Thoracic aorta (tissue), 2 donors: Measurements from ENCODE around the gene GOLGA3. TPM values are rescaled to one million over a fixed set of nuclear protein-coding genes. Genes with fewer than 3 reads are reported as not detected.
"Not testable (repeated sequence)": the region's sequence is repeated elsewhere in the genome, so short reads cannot be mapped to it uniquely, and the experiment has no call there.

Experiments
- ATAC-seq: fragments of 150-250 bp; one replicate; pipeline ENCODE4 v1.8.0; 2017; ENCODE audit warnings: low read depth; ENCODE audit not compliant: insufficient number of reproducible peaks, low FRiP score
- DNase-seq: peaks from one replicate; pipeline ENCODE4 v3.0.0-alpha.2; 2020; ENCODE audit warnings: low spot score
- H3K27ac ChIP-seq, 2 donors: fragments of 200-600 bp; sonication (generic); 1 replicate in 1 of 2; 2 replicates in 1 of 2; pipeline ENCODE4 v1.5.1; 2016; ENCODE audit warnings: mild to moderate bottlenecking in 2 of 2, moderate library complexity in 2 of 2
- H3K27me3 ChIP-seq: fragments of 200-600 bp; sonication (generic); replicated peaks from 2 replicates; pipeline ENCODE4 v1.6.0; 2016; ENCODE audit warnings: mild to moderate bottlenecking; ENCODE audit not compliant: insufficient read depth
- H3K36me3 ChIP-seq: fragments of 200-600 bp; sonication (generic); one replicate; pipeline ENCODE4 v1.5.1; 2016
- H3K4me1 ChIP-seq, 2 donors: fragments of 200-600 bp; sonication (generic); 1 replicate in 1 of 2; 2 replicates in 1 of 2; pipeline versions ENCODE4 v1.5.1 to v1.6.0; 2016; ENCODE audit warnings: low read depth in 2 of 2, mild to moderate bottlenecking in 1 of 2; ENCODE audit not compliant: control insufficient read depth in 1 of 2
- H3K4me3 ChIP-seq: fragments of 200-600 bp; sonication (generic); 2 replicates; pipeline ENCODE4 v1.5.1; 2016; ENCODE audit warnings: mild to moderate bottlenecking
- H3K9me3 ChIP-seq: fragments of 200-600 bp; sonication (generic); 2 replicates; pipeline ENCODE4 v1.5.1; 2016
- CTCF ChIP-seq: fragments of 200-600 bp; sonication (generic); IDR thresholded peaks from one replicate; pipeline ENCODE4 v1.5.1; 2019; ENCODE audit warnings: antibody characterized with exemption
- total RNA-seq, 2 donors: library from RNA; depleted of rRNA; stranded (reverse); fragments of >200 nt; gene quantifications; one replicate each; pipeline versions ENCODE4 v1.1.0 to v1.2.3, GENCODE V29; 2016

The GOLGA3 gene
- total RNA-seq, 2 donors from 2014 or later, result 125 to 137 TPM

DNA sequence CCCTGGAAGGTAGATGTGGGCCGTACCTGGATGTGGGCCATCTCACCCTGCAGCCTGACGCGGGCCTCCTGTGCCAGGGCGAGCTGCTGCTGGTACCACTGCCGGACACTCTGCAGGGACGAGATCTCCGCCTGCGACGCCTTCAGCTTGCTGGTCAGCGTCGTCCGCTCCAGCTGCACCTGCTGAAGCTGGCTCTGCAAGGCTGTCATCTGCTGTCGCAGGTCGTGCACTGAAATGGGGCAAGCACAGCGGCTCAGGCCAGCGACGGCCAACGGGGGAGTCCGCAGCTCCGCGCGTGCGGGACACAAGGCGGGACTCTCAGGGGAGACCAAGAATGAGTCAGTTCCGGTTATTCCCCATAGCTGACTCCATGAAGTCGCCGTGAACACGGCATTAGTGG is 26.9 kb downstream of the GOLGA3 start:
- H3K4me1 ChIP-seq, result no peaks in the 10 kb centered on the region
- no peak overlapping the region for H3K27ac ChIP-seq
- no peak for TF ChIP-seq CTCF
- H3K36me3 ChIP-seq, result peaks cover 82% of the 10 kb centered on the region
- ATAC-seq (no peak), DNase-seq (no peak)
- no peaks in the 10 kb centered on the region for H3K27me3 ChIP-seq
- no peak overlapping the region for H3K4me3 ChIP-seq
- no peaks in the 10 kb centered on the region for H3K9me3 ChIP-seq

DNA sequence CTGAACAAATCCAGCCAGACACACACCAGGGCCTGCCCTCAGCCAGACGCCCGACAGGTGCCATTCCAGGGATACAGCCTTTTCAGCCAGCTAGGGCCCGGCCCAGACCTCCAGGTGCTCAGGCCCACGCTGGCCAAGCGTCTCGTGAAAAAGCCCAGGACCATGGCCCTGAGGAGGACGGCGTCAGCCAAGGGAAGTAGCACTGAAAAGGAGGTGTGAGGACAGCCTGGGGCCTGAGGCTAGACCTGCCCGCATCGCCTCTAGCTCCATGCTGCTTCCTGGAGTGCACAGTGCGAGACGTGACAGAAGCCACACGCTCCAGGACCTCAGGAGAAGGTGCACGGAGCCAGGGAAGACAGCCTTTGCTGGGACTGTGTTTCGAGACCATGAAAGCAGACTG is 29.8 kb downstream of the GOLGA3 start:
- no peak for TF ChIP-seq CTCF
- no peaks in the 10 kb centered on the region for H3K4me1 ChIP-seq
- H3K27ac ChIP-seq, result no peak overlapping the region
- peaks cover 85% of the 10 kb centered on the region for H3K36me3 ChIP-seq
- H3K4me3 ChIP-seq, result no peak overlapping the region
- ATAC-seq (no peak), DNase-seq (no peak)
- no peaks in the 10 kb centered on the region for H3K9me3 ChIP-seq
- no peaks in the 10 kb centered on the region for H3K27me3 ChIP-seq

DNA sequence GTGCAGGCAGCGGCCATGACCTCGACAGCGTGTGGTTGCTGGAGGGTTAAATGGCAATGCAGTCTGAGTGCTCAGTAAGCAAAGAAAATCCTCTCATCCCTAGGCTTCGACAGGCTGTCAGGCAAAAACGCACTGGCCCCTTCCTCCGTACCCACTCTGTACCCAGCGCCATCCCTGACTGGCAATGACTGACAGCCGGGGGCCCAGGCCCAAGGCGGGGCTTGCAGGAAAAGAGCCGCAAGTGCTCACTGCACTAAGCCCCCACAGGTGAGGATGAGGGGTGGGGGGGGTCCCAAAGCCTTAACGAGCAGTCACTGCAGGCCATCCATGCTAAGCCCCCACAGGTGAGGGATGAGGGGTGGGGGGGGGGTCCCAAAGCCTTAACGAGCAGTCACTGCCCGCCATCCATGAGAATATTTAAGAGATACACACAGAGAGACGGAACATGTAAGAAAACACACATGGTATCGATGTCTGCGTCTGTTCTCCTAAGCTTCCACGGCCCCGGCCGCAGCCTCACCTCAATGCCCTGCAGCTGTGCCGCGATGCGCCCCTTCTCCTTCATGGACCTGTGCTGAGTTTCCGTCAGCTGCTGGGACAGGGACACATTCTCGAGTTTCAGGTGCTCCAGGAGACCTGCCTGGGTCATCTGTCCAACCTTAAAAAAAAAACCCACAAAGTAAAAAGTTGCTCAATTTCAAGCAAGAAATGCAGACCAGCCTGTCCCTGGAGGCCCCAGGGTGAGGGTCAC is 30.7 kb downstream of the GOLGA3 start:
- no peak for DNase-seq
- no peaks in the 10 kb centered on the region for H3K4me1 ChIP-seq
- H3K27me3 ChIP-seq, result no peaks in the 10 kb centered on the region
- H3K36me3 ChIP-seq, result peaks cover 80% of the 10 kb centered on the region
- no peak overlapping the region for H3K27ac ChIP-seq
- no peak for ATAC-seq
- H3K9me3 ChIP-seq, result no peaks in the 10 kb centered on the region
- no peak overlapping the region for H3K4me3 ChIP-seq
- TF ChIP-seq CTCF, result no peak

- Histone ChIP-seq H3K36me3 (peaks cover 68% of the 10 kb centered on the region), H3K4me3 (no peak overlapping the region), H3K27me3 (no peaks in the 10 kb centered on the region), H3K9me3 (no peaks in the 10 kb centered on the region), H3K27ac (no peak overlapping the region), H3K4me1 (no peaks in the 10 kb centered on the region)
- ATAC-seq (no peak), DNase-seq (no peak)
- TF ChIP-seq CTCF, result no peak
Observed at GRCh38 chr12:132795847-132796246, 32.8 kb downstream of the GOLGA3 start.

GRCh38 chr12:132791940-132792339 is 36.7 kb downstream of the GOLGA3 start:
- H3K27me3 ChIP-seq, ATAC-seq, H3K9me3 ChIP-seq, DNase-seq, H3K4me1 ChIP-seq, H3K4me3 ChIP-seq, H3K27ac ChIP-seq: not testable (repeated sequence)
- H3K36me3 ChIP-seq, result peaks cover 65% of the 10 kb centered on the region

DNA sequence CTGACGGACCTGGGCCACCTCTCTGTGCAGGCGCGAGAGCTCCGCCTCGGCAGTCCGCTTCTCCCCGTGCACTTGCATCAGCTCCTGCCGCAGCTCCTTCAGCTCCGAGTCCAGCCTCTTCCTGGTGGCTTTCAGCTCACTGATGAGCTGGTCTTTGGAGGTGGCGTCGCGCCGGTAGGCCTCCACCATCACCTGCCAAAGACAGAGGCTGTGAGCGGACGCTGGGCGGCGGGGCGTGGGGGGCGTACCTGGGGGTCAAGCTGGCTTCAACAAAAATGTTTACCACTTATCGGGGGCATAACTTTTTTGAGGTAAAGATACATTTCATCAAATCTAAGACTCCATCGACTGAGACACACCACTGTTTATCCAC is 39.6 kb downstream of the GOLGA3 start:
- TF ChIP-seq CTCF, result no peak
- Histone ChIP-seq H3K27ac (no peak overlapping the region), H3K4me1 (no peaks in the 10 kb centered on the region), H3K27me3 (no peaks in the 10 kb centered on the region), H3K9me3 (no peaks in the 10 kb centered on the region), H3K36me3 (peaks cover 63% of the 10 kb centered on the region), H3K4me3 (no peak overlapping the region)
- ATAC-seq (no peak), DNase-seq (no peak)
